ELR (cell line): Measurements from ENCODE around the gene KIZ.
"Not testable (repeated sequence)": the region's sequence is repeated elsewhere in the genome, so short reads cannot be mapped to it uniquely, and the experiment has no call there.

Experiments
- DNase-seq: peaks from one replicate; pipeline ENCODE4 v3.0.0-alpha.2; 2015; ENCODE audit warnings: low read depth

Gene KIZ

GRCh38 chr20:21139881-21140566, 14.1 kb downstream of the KIZ start:
- DNase-seq, result no peak

DNA sequence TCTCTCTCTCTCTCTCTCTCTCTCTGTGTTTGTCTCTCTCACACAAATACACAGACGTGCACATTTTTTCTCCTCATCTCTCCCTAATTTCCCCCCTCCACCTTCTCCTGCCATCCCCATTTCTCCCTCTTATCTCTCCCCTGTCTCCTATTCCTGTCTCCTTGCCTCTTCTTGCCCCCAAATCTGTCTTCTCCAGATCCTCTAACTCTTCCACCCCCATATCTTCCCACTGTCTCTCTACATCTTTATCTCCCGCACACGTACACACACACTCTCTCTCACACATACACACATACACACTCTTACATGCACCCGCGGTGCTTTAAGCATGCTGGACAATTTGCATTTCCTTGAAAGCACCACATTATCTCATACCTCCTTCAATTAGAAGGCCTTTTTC, 15.9 kb downstream of the KIZ start:
- no peak for DNase-seq

GRCh38 chr20:21143194-21143890, 17.5 kb downstream of the KIZ start:
- DNase-seq, result no peak

DNA sequence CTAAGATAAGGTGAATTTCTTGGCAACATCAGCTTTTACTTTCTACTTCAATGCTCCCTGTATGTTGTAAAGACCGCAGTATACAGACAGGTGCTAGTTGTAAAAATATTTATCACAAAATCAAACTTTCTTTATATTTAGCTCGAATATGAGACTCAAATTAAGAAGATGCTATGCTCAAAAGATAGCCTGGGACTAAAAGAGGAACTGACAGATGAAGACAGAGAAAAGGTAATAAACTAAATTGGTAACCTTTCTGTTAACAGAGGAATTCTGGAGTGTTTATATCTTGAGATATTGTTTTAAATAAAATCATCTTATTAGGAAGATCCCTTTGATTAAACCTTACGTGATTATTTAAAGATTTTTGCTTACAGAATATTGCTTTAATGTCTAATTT, 19.5 kb downstream of the KIZ start:
- DNase-seq, result no peak

DNA sequence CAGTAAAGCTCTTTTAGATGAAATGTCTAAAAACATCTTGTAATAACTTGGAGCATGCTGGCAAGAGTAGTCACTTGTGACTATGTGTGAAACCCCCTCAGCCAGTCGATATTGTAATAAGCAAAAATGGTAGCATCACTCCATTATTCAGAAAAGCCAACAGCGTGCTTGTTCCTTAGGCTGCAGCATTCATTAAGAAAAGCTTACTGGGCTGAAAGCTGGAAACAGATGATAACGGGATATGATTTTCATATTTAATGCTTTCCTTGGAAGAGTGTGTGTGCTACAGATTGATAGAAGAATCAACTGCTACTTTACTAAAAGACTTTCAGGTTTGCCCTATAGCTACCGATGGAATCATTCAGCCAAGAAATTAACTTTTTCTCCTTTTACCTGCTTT, 20.3 kb downstream of the KIZ start:
- DNase-seq, result no peak

DNA sequence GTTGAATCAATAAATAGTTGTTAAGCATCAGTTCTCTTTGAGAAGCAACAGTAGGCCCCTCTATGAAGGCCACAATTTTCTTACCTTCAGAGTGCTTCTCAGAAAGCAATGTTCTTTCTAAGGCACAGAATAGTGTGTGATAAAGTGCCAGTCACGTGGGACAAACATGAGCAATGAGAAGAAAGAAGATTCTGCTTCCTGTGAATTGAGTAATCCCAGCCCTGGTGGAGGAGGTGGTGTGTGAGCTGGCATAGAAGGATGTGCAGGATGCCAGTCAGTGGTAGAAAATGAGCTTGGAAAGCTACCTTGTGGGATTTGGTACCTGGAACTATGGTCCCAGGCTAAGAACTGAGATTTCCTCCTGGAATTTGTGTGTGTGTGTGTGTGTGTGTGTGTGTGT, 21.7 kb downstream of the KIZ start:
- DNase-seq, result peak; percentile 45

GRCh38 chr20:21149344-21149743, 23.5 kb downstream of the KIZ start:
- no peak for DNase-seq

DNA sequence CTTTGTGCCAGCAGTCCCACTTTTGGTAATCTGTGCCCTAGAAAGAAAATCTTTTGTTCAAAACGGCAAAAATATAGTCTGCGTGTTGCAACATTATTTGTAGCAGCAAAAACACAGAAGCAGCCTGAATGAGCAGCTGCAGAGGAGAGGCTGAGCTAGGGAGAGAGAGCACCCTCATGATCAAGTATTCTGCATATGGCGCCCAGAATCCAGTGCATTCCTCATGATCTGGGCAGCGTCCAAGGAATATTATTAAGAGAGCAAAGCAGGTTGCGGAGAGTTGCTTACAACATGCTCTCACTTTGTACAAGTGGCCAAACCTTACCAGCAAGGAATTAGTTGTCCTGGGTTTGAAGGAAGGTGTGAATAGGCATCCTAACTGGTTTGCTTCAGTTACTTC, 25.9 kb downstream of the KIZ start:
- no peak for DNase-seq

GRCh38 chr20:21154692-21155091, 28.8 kb downstream of the KIZ start:
- no peak for DNase-seq

- no peak for DNase-seq
Observed at GRCh38 chr20:21155268-21155667, 29.4 kb downstream of the KIZ start.

GRCh38 chr20:21156266-21156665, 30.4 kb downstream of the KIZ start:
- DNase-seq, result peak; percentile 59

DNA sequence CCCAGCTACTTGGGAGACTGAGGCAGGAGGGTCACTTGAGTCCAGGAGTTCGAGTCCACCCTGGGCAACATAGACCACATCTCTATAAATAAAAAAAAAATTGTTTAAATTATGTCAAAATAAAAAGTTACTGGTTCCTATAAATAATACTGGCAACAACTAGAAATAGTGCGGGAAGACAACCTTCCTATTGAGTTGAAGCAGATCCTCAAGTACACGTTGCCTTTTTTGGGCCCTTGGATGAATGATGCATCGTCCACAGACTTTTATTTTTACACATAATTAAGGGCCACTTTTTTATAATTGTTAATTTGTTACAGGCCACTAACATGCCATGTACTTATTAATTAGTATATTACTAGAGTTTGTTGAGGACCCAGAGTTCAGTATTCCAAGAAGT, 31.1 kb downstream of the KIZ start:
- DNase-seq, result no peak

GRCh38 chr20:21159658-21160380, 33.9 kb downstream of the KIZ start:
- no peak for DNase-seq

DNA sequence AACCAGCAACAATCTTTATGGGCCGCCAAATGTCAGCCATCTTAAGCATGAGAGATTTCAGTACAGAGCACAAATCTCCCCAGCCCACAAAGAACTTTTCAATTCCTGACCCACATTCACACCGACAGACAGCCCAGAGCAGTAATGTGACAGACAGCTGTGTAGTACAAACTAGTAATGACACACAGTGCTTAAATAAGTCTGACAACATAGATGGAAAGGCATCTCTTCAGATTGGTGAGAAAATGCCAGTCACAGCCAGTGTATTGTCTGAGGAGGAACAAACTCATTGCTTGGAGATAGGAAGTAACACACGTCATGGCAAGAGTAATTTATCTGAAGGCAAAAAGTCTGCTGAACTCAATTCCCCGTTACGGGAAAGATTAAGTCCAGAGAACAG, 36.0 kb downstream of the KIZ start:
- no peak for DNase-seq

- no peak for DNase-seq
Observed at GRCh38 chr20:21162631-21163030, 36.7 kb downstream of the KIZ start.

DNA sequence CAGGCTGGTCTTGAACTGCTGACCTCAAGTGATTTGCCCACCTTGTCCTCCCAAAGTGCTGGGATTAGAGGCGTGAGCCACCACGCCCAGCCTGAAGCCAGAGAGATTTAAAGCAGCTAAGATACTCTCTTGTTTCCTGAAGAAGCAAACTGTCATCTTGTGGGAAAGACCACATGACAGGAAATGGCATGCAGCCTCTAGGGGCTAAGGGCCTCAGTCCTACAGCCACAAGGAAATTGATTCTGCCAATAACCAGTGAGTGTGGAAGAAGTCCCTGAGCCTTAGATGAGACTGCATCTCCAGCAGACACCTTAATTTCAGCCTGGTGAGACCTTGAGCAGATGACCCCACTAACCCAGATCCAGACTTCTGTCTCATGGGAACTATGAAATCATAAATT, 40.9 kb downstream of the KIZ start:
- DNase-seq, result peak; percentile 19

- DNase-seq, result no peak
Observed at GRCh38 chr20:21167261-21167660, 41.4 kb downstream of the KIZ start.

- not testable (repeated sequence) for DNase-seq
Observed at GRCh38 chr20:21168061-21168460, 42.2 kb downstream of the KIZ start.

DNA sequence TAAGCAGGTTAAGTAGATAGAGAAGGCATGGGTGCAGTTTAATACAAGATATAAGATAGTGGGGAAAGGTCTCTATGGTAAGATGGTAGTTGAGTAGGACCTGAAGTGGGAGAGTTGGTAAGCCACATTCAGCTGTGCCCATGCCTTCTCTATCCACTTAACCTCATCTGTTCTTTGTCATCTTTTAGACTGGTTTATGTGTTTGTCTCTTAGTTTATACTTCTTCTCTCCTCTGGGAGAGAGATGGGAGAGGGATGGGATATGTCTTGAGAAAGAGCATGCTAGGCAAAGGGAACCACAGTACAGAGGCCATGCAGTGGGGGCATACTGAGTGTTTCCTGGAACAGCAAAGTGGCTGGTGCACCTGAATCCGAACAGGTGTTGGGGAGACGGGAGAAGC, 46.7 kb downstream of the KIZ start:
- no peak for DNase-seq

GRCh38 chr20:21173485-21173884, 47.6 kb downstream of the KIZ start:
- no peak for DNase-seq

GRCh38 chr20:21174516-21175239, 48.8 kb downstream of the KIZ start:
- no peak for DNase-seq

- no peak for DNase-seq
Observed at GRCh38 chr20:21175433-21175832, 49.6 kb downstream of the KIZ start.

- no peak for DNase-seq
Observed at GRCh38 chr20:21177767-21178166, 51.9 kb downstream of the KIZ start.
